HL-60 (cell line): ENCODE measurements around the gene ZNF747.

Source experiments
- DNase-seq, 2 experiments: peaks; one replicate each; pipeline ENCODE4 v3.0.0-alpha.2; 2010 to 2020; ENCODE audit warnings: low read depth in 1 of 2, low spot score in 1 of 2
- H3K27ac ChIP-seq: fragments of 250-450 bp; sonication (Bioruptor Pico); replicated peaks from 2 replicates; pipeline ENCODE4 v1.5.1; 2020; ENCODE audit warnings: mild to moderate bottlenecking, moderate library complexity
- H3K27me3 ChIP-seq: fragments of 250-450 bp; sonication (Bioruptor Pico); 2 replicates; pipeline ENCODE4 v1.5.1; 2021; ENCODE audit warnings: mild to moderate bottlenecking, moderate library complexity; ENCODE audit not compliant: insufficient read depth, poor library complexity, severe bottlenecking
- H3K4me3 ChIP-seq: replicated peaks from 2 replicates; pipeline ENCODE4 v1.5.1; 2011; ENCODE audit warnings: mild to moderate bottlenecking, control low read depth, low read length; ENCODE audit not compliant: insufficient read depth
- CTCF ChIP-seq: IDR thresholded peaks from one replicate; pipeline ENCODE4 v1.5.1; 2011; ENCODE audit warnings: low read length, control low read depth, inconsistent platforms; ENCODE audit not compliant: insufficient read depth
- GABPA ChIP-seq: IDR thresholded peaks from 2 replicates; pipeline ENCODE4 v1.6.1; 2012; ENCODE audit warnings: low read depth
- POLR2AphosphoS5 ChIP-seq: IDR thresholded peaks from 2 replicates; pipeline ENCODE4 v1.6.1; 2012; ENCODE audit warnings: low read depth
- REST ChIP-seq: IDR thresholded peaks from 2 replicates; pipeline ENCODE4 v1.6.1; 2012; ENCODE audit warnings: low read depth; ENCODE audit not compliant: insufficient replicate concordance
- SPI1 ChIP-seq: IDR thresholded peaks from 2 replicates; pipeline ENCODE4 v1.6.1; 2012; ENCODE audit warnings: low read depth, mild to moderate bottlenecking, borderline replicate concordance

The ZNF747 gene

GRCh38 chr16:30566531-30566930, 31.9 kb upstream of the ZNF747 start:
- no peak overlapping the region for H3K4me3 ChIP-seq
- no peak for DNase-seq
- no peak overlapping the region for H3K27ac ChIP-seq
- TF ChIP-seq REST (no peak), CTCF (no peak), POLR2AphosphoS5 (no peak), GABPA (no peak), SPI1 (no peak)
- H3K27me3 ChIP-seq = no peaks in the 10 kb centered on the region

GRCh38 chr16:30565984-30566383, 31.3 kb upstream of the ZNF747 start:
- Histone ChIP-seq H3K4me3 (no peak overlapping the region), H3K27ac (no peak overlapping the region), H3K27me3 (no peaks in the 10 kb centered on the region)
- DNase-seq = no peak
- no peak for TF ChIP-seq CTCF
- no peak for TF ChIP-seq SPI1
- no peak for TF ChIP-seq GABPA
- TF ChIP-seq POLR2AphosphoS5 = no peak
- no peak for TF ChIP-seq REST

DNA sequence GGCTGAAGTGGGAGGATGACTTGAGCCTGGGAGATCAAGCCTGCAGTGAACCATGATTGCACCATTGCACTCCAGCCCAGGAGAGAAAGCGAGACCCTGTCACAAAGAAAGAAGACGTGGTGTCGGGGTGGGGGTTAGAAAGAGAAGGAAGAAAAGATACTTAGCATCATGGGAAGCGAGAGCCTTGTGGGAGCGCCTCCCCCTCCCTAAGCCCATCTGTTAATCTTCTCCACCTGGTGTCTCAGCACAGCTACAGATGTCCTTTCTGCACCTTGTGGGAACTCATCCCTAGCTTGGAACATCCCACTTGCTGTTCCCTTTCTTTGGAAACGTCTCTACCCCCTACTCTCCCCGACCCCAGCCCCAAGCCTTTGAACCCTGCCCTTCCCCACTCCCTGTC, 30.9 kb upstream of the ZNF747 start:
- no peak for DNase-seq
- Histone ChIP-seq H3K27ac (no peak overlapping the region), H3K4me3 (no peak overlapping the region), H3K27me3 (no peaks in the 10 kb centered on the region)
- TF ChIP-seq GABPA (no peak), SPI1 (no peak), POLR2AphosphoS5 (no peak), REST (no peak), CTCF (no peak)
